AG08395 (cell line): ENCODE measurements around the gene PADI3.
"Not testable (repeated sequence)": the region's sequence is repeated elsewhere in the genome, so short reads cannot be mapped to it uniquely, and the experiment has no call there.

ENCODE experiments used
- DNase-seq: peaks from one replicate; pipeline ENCODE4 v3.0.0; 2012; ENCODE audit warnings: mixed read lengths, low spot score

Gene PADI3

GRCh38 chr1:17304151-17304825, 55.4 kb downstream of the PADI3 start:
- DNase-seq, result no peak

DNA sequence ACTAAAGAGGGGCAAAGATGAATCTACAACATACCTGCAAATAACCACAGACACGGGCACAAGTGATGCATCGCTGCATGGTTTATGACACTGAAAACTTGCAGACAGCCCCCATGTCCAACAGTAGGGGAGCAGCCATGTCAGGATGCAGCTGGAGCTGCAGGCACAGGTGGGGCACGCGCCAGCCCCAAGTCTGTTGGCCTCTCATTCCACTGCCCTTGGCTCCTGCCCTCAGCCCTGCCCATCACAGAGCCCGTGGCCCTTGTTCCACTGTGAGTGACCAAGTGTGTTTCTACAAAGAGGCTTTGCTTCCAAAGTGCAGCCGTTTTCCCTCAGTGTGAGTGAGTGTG, 55.9 kb downstream of the PADI3 start:
- no peak for DNase-seq

DNA sequence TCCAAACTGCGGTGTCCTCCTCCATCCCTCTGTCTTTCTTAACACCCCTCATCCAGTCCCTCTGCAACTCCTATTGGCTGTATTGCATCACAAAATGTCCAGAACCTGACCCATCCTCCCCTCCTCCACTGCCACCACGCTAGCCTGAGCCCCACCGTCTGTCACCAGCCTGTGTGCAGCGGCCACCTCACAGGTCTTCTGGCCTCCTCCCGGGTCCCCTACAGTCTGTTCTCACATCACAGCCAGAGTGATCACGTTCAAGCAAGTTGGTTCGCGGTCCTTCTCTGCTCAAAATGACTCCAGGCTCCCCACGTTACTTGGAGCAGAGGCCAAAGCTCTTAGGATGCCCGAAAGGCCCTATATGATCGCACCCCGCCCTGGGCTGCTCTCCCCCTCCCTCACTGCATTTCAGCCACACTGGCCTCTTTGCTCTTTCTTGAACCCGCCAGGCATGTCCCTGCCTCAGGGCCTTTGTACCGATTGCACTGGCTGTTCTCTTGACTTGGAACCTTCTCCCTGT, 56.7 kb downstream of the PADI3 start:
- DNase-seq, result no peak

DNA sequence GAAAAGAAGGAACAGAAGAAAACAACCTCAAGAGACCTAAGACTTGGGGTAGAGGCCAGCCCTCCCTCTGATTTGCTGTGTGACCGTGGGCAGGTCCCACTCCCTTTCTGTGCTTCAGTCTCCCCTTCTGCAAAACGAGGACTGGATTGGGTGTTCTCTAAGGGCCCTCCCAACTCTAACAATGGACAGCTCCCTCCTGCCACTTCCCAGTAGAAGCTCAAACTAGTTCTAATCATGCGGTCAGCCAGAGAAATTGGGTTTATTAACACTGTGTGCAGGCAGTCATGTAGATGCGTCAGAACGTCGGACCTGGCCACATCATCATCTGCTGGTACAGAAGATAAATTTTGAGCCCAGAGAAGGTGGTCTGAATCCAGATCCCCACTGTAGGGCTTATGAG, 57.5 kb downstream of the PADI3 start:
- DNase-seq, result no peak

GRCh38 chr1:17306921-17307320, 58.0 kb downstream of the PADI3 start:
- DNase-seq, result no peak

GRCh38 chr1:17307329-17307728, 58.4 kb downstream of the PADI3 start:
- DNase-seq, result no peak

DNA sequence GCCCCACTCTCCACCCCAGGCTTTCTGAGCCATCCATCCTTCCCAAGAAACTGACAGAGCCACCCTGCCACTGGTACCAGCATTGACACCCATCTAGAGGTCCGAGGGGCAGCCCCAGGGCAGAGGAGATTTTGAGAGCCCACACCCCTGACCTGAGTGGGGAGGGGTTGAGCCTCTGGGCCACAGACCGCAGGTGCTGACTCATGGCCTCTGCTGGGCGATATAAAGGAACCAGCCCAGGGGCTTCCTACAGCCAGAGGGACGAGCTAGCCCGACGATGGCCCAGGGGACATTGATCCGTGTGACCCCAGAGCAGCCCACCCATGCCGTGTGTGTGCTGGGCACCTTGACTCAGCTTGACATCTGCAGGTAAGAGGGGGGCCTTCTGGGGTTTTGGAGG, 59.0 kb downstream of the PADI3 start, which contains the start of gene PADI4:
Gene PADI4 (plus strand): TSS at position 252 of the 400 bp plus-strand sequence. CDS start 26 bp downstream, at position 278.
- no peak for DNase-seq

- DNase-seq, result no peak
Measured at GRCh38 chr1:17308593-17308992, 59.7 kb downstream of the PADI3 start.

- no peak for DNase-seq
Measured at GRCh38 chr1:17309426-17310067, 60.6 kb downstream of the PADI3 start.

GRCh38 chr1:17310068-17310640, 61.3 kb downstream of the PADI3 start:
- DNase-seq, result no peak

- DNase-seq, result no peak
Measured at GRCh38 chr1:17313530-17314309, 64.8 kb downstream of the PADI3 start.

DNA sequence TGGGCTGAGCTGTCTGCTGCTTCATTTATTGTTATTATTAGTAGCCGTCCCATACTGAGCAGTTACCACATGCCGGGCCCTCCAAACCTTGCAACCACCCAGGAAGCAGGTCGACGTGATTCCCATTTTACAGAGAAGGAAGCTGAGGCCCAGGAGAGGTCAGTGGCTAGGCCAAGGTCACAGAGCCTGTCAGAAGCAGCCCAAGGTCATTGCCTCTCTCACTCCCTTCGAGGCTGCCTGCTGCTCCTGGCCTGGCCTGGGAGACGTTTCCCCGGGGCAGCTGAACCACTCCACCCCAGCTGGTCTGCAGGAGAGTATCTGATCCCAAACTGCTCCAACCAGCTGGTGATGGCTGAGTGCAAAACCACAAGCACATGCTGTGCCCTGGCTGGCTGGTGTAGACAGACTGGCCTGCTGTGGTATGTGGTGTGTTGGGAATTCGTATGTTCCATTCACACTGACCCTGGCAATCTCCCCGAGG, 65.6 kb downstream of the PADI3 start:
- DNase-seq, result no peak

GRCh38 chr1:17315542-17316130, 66.7 kb downstream of the PADI3 start:
- no peak for DNase-seq

GRCh38 chr1:17316704-17317103, 67.8 kb downstream of the PADI3 start:
- no peak for DNase-seq

DNA sequence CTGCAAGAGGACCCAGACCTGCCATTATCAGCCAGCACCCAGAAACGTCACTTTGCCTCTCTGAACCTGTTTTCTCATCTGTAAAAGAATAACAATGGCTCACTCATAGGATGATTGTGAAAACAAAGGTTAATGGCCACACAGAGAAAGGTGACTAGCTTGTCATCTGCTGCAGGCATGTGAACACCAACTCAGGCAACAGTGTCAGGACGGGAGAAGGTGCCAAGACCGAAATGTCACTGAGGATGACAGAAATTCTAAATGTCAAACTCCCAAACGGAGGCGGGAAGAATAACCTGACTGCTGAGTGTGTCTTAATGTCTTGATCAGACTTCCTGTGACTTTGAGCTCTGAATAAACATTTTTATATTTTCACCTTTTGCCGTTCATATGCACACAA, 69.4 kb downstream of the PADI3 start:
- DNase-seq, result no peak

DNA sequence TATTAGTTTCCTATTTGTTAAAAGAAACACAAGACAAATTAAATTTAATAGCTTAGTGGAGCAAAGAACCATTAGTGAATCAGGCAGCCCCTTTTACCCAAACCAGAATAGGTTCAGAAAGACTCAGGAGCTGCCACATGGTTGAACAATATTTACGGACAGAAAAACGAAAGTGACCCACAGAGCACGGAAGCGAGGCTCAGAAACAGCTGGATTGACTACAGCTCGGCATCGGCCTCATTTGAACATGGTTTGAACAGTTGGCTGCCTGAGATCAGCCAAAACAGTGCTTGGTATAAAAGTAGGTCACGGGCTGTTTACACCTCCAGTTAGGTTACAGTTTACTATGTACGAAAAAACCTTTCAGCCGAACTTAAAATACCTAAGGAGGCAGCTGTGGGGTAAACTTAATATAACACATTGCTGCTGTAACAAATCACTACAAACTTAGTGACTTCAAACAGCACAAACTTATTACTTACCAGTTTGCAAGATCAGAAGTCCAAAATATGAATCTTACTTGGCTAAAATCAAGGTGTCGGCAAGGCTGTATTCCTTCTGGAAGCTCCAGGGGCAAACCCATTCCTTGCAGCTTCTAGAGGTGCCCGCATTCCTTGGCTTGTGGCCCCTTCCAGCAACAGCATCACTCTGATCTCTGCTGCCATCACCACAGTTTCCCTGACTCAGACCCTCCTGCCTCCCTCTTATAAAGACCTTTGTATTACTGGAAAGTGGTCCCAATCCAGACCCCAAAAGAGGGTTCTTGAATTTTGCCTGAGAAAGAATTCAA, 70.9 kb downstream of the PADI3 start:
- no peak for DNase-seq

GRCh38 chr1:17321857-17322390, 73.0 kb downstream of the PADI3 start:
- DNase-seq, result not testable (repeated sequence)

DNA sequence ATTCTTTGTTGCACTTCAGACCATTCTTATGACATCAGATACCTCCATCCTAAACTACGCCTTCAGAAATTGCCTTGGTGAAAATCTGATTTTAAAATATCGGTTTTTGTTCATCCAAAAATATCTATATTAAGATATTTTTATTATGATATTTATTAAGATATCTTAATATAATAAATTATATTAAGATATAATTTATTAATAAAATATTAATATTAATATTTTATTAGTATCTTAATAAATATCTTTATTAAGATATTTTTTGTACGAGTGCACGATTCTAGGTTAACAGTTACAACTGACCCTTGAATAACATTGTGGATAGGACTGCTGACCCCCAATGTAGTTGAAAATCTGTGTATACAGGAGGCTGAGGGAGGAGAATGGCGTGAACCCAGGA, 80.0 kb downstream of the PADI3 start:
- DNase-seq, result no peak

GRCh38 chr1:17329610-17330009, 80.7 kb downstream of the PADI3 start:
- DNase-seq, result no peak

DNA sequence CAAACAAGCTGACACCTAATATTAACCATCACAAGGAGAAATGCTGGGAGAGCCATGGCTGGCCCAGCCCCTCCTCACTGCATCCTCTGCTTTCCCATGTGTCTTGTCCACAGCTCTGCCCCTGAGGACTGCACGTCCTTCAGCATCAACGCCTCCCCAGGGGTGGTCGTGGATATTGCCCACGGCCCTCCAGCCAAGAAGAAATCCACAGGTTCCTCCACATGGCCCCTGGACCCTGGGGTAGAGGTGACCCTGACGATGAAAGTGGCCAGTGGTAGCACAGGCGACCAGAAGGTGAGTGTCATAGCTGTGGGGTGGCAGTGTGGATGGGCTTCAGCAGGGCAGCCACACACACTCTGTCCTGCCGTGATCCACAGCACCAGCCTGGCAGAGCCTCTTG, 82.0 kb downstream of the PADI3 start:
- no peak for DNase-seq

DNA sequence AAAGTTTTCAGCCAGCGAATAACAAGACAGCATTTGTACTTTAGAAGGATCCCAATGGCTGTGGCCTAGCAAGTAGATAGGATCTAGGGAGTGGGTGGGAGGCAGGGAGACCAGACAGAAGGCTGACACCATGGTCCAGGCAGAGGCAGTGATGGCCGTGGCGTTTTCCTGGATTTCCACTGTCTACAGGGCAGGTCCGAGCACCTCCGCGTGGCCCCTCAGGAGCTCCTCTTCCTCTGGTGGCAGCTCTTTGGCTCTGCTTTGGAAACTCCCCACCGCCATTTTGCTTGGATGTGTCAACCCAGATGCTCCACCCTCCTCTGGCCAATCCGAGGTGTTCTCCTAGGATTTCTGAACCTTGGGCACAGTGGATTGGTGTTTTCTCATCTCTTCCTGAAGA, 84.2 kb downstream of the PADI3 start:
- no peak for DNase-seq
